Cortex of kidney (tissue), 1 donor: Measurements from ENCODE around the gene COMMD1.
"Not testable (repeated sequence)": the region's sequence is repeated elsewhere in the genome, so short reads cannot be mapped to it uniquely, and the experiment has no call there.

Experiments
- DNase-seq: peaks from one replicate; lab custom pipeline; 2025; lab: John Stamatoyannopoulos, UW

Gene COMMD1

DNA sequence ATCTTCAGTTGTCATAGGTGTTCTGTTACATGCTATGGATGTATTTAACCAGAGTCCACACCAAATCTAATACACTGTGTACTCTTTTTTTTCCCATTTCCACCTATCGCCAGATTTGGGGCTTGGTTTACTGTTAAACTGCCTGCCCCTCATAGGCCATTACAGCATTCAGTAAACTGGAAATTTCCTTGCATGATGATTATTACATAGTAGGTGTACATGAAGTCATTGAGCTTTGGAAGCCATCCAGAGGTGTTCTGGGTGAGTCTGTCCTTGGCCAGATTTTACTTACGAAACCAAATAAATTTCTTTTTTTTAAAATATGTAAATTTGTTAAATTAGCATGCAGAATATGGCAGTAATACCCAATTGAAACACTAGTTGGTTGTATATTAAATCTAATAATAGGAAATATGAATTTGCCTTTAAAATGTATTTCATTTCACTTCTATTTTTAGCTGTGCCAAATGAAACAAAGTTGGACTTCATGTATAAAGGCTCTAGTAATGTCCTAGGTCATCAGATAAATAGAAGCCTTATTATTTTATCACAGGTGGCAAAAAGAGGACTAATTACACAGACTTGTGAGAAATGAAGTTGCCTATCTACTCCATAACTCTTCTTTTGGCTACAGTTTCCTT lies 60.7 kb downstream of the COMMD1 start:
- DNase-seq = no peak

DNA sequence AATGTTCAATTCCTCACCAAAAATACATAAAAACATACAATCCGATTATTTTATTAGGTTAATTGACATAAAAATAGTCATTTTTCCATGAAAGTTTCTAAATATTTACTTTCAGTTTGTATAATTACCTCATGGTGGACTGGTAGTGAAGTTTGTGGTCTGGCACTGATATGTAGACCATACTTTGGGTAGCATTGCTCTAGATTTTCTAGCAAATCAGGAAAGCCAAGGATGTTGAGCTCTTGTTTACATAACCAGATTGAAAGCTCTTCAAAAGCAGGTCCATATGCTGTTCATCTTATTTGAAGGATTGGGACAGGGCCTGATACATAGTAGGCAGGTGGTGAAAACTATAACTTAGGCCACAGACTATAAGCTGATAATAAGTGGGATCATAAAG lies 61.8 kb downstream of the COMMD1 start:
- no peak for DNase-seq

GRCh38 chr2:61969376-61969775 lies 63.9 kb downstream of the COMMD1 start:
- no peak for DNase-seq

- DNase-seq = no peak
Measured at GRCh38 chr2:61970807-61971556, 65.5 kb downstream of the COMMD1 start.

GRCh38 chr2:61978522-61978921 lies 73.0 kb downstream of the COMMD1 start:
- DNase-seq = no peak

GRCh38 chr2:61980758-61981157 lies 75.3 kb downstream of the COMMD1 start:
- no peak for DNase-seq

- no peak for DNase-seq
Measured at GRCh38 chr2:61984682-61985081, 79.2 kb downstream of the COMMD1 start.

DNA sequence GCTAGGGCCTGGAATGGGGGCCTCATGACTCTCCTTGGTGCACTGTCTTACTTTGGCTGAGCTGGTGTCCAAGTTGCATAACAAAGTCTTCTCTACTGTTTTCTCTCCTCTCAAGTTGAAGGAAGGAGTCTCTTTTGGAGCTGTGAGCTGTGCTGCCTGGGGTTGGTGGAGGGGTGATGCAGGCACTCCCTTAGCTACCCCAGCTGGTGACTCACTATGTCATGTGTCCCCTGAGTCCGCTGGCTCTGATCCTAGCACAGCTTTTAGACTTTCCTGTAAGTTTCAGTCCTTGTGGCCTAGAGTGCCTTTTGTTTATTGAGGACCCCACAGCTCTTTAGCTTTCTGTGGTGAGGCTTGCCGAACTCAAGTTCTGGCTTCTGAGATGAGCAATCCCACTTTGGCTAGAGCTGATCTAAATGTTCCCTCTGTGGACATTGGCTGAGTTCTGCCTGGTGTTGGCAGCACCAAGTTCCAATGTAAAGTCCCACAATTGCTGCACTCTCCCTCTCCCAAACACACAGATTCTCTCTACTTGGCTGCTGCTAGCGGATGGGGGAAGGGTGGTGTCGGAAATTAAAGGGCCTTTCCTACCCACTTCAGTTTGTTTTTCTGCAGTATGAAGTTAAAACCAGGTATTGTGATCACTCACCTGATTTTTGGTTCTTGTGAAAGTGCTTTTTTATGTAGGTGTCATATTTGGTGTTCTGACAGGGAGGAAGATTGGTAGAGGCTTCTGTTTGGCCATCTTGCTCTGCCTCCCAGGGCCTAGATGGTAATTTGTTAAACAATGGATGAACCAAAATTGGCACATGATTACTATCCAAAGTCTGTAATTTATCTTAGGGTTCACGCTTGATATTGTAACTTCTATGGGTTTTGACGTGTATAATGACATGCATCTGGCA lies 83.2 kb downstream of the COMMD1 start:
- DNase-seq = no peak

DNA sequence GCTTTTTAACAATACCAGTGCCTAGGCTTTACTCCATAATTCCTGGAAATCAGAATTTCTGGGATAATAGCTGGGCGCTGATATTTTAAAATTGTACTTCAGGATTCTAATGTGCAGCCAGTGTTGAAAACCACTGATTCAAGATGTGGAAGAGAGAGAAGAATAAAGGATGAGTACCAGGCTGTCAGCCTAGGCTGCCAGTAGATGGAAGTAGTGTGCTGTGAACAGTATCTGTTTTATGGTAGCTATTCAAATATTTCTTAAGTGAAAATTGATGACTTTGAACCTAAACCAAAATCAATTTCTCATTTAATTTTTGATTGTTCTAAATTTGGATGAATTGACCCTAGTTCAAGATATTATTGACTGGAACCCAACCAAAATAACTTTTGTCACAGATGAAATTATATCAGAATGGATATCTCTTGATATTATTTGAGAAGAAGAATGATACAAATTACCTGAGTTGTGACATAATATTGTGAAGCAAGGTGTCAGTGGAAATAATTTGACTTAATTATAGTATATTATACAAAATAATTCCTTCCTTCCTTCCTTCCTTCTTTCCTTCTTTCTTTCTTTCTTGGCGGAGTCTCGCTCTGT lies 88.0 kb downstream of the COMMD1 start:
- DNase-seq = no peak

- no peak for DNase-seq
Measured at GRCh38 chr2:61994531-61994930, 89.1 kb downstream of the COMMD1 start.

GRCh38 chr2:61995065-61995464 lies 89.6 kb downstream of the COMMD1 start:
- DNase-seq = no peak

GRCh38 chr2:61995515-61995914 lies 90.0 kb downstream of the COMMD1 start:
- DNase-seq = no peak

- no peak for DNase-seq
Measured at GRCh38 chr2:61998426-61998825, 93.0 kb downstream of the COMMD1 start.

- no peak for DNase-seq
Measured at GRCh38 chr2:62000538-62000937, 95.1 kb downstream of the COMMD1 start.

DNA sequence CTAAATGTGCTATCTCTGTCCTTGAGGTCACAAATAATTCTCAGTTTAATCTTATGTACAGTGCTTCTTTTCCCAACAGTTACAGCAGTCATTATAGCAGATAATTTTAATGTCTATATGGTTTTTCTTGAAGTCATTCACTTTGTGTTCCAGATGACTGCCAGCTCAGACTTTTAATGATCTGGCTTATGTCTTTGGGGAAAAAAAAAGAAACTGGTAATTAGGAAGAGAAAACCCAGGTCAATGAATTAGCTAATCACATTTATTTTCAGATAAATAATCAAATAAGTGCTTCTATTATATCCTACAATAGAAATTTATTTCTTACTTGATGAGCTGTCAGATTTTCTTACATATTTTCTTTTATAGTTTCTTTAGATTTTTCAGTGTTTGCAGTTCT lies 96.0 kb downstream of the COMMD1 start:
- no peak for DNase-seq

GRCh38 chr2:62004428-62004827 lies 99.0 kb downstream of the COMMD1 start:
- DNase-seq = not testable (repeated sequence)

- DNase-seq = no peak
Measured at GRCh38 chr2:62007555-62007954, 102.1 kb downstream of the COMMD1 start.

- no peak for DNase-seq
Measured at GRCh38 chr2:62010632-62011256, 105.3 kb downstream of the COMMD1 start.

GRCh38 chr2:62013641-62014040 lies 108.2 kb downstream of the COMMD1 start:
- DNase-seq = no peak

GRCh38 chr2:62014102-62014501 lies 108.6 kb downstream of the COMMD1 start:
- no peak for DNase-seq

DNA sequence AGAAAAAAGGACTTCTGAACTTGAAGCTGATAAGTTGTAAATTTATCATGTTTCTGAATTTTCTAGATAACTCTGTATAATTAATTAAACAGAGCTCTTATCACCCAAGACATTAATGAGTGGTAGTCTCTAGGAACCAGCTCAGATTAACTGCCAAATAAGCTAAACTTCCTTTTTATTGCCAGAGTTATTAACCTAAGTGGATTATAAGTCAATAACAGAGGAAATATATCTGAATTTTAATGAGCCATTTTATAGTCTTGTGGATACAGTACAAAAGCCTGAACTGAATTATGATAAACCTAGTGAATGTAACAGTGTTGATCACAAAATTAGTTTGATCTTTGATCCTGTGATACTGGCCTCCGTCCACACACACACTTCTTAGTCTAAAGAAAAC lies 111.5 kb downstream of the COMMD1 start:
- DNase-seq = no peak

DNA sequence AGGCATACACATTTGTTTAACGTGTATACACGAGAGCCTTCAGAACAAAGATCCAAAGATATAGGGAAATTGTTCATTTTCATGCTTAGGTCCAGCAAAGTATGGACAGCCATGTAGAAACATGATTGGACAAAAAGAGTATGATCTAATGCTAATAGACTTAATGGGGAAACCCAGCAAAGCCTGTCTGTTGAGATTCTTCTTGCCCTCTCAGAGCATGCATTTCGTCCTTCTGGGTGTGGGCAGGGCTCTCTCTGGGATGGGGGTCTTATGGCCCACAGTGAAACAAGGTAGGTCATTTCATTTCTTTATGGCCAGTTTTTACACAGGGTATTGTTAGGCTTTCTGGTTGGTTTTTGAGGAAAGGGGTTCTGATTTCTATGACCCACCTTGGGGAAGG lies 124.4 kb downstream of the COMMD1 start:
- DNase-seq = no peak
